MV-4-11 (cell line): ENCODE data around the gene CCDC24.

ENCODE experiments used
- DNase-seq: peaks from one replicate; lab custom pipeline; 2025; lab: John Stamatoyannopoulos, UW

CCDC24 gene

GRCh38 chr1:43997295-43997999, 6.0 kb downstream of the CCDC24 start:
- DNase-seq, result no peak

DNA sequence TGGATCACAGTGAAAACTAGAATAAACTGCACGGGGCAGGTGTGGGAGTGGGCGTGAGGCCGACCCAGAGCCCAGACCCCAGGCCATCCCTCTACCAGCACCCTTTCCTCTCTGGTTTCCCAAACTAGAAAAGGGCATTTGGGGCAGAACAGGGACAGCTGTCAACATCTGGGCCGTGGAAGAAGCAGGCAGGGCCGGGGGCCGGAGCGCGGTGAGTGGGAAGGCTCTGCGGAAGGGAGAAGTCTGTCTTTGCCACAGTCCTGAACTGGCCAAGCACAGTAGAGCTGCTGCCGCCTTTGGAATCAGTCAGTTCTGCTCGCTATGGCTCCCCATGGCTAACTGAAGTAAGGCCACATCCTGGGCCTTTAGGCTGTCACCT, 6.6 kb downstream of the CCDC24 start:
- no peak for DNase-seq

DNA sequence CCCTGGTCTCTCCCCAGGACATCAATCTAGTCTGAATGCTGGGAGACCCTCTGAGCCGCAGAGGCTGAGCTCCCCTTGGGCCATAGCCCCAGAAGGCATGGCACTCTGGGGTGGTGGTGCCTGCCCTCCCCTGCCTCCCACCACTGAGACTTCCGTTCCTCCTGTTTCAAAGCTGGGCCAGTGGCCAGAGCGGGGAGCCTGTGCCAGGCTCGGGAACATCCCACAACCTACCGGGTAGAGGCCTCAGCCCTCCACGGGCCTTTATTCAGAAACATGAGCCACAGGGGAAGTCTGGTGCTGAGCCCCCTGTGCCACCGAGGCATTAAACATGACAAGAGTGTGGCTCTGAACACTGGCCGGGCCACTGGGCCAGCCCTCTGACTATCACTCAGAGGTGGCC, 8.1 kb downstream of the CCDC24 start:
- DNase-seq, result no peak

DNA sequence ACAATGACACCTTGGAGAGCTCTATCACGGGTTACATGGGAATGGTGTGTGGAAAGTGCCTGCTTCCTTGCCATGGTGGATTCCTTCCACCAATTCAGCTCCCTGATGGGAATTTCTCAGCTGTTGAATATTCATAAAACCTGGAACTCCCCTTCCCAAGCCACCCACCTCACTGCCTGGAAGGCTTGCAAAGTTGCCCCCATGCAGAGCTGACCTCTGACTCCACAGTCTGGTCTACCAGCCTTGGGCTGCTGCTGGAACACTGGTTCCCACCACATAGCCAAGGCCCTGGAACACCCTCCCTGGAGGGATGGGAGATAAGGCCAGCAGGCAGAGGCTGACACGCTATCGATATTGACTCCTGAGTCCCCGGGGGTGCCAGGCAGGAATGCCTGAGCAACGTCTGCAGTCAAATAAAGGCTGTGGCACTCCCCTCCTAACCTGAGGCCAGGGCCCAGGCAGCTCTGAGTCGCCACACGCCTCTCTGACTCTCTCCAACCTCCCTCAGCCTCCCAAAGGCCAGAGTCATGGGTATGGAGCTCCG, 8.8 kb downstream of the CCDC24 start:
- DNase-seq, result no peak

- no peak for DNase-seq
These were observed 10.8 kb downstream of the CCDC24 start for GRCh38 chr1:44002165-44002564.

- no peak for DNase-seq
These were observed 11.3 kb downstream of the CCDC24 start for GRCh38 chr1:44002606-44003157.

GRCh38 chr1:44008259-44008658, 16.9 kb downstream of the CCDC24 start:
- no peak for DNase-seq

GRCh38 chr1:44010935-44011471, 19.6 kb downstream of the CCDC24 start:
- DNase-seq, result no peak

DNA sequence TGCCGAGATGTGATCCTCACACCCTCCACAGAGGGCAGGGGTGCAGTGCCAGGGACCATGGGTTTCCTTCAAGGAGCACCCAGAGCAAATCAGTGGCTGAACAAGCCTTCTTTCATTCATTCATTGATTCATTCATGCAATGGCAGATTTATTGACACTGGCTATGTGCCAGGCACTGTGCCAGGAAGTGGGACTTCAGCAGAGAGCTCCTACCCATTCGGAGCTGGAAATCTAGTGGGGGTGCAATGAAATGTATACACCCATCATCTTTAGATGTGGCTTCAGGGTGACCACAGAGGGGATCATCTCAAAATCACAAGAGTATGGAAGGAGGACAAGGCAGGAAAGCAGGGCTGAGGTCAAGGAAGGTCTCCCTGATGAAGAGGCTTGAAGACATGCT, 21.0 kb downstream of the CCDC24 start:
- no peak for DNase-seq

DNA sequence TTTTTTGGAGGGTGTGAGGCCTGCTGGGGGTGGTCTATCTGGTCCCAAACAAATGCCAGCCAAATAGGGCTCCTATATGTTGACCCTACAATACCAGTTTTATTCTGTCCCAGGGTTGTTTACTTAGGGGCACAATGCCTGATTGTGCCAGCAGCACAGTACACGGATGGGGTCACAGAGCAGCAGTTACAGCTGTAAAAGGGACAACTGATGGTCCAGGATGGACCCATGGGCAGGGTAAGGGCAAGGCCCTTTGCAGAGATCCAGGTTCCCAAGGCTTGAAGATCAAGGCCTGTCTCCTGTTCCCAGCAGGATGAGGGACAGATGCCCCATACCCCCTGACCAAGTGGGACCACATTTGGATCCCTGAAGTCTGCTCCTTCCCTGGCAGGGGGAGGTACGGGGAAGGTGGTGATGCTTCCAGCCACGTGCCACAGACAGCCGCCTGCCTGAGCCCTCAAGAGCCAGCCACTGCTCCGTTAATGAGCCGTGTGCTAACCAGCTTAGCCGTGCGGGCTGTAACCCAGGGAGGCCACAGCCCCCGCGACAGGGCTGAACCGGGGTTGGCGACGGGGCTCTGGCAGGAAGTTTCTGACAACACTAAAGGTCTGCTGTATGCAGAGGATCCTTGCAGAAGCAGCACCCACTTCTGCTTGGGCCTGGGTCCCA, 21.7 kb downstream of the CCDC24 start:
- DNase-seq, result peak; percentile 61

DNA sequence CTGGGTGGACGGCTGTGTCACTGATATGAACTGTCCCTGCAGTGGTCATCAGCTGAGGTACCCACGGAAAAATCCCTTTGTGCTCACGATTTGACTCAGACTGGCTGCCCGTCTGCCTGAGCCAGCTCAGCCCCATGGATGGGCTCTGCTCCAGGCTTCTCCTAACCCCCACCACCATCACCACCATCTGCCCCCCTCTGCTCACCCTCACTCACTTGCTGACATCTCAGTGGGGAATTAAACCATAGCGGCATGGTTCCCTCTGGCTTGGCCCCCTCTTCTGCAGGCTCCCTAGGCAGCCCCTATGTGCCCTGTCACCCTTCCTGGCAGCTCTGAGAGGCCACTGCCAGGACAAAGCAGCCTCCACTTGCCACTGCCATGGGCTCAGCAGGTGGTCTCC, 22.6 kb downstream of the CCDC24 start:
- DNase-seq, result no peak

- DNase-seq, result no peak
These were observed 23.1 kb downstream of the CCDC24 start for GRCh38 chr1:44014365-44015104.

DNA sequence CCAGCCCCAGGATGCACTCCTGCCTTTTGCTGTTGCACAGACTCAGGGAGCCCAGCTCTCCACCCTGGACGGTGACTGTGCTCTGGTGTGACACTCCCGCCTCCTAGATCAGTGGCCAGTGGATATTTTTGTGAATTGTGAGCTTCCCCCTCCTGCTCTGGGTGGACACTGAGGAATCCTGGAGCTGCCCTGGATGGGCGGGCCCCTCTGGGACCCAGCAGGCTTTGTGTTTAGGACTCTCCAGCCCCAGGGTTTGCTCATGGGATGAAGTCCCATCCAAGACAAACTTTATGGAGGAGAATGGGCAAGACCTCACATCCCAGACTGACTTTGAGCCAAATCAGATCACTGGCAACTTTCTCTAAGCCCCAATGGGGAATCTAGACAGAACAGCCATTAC, 23.8 kb downstream of the CCDC24 start:
- no peak for DNase-seq

- DNase-seq, result no peak
These were observed 24.9 kb downstream of the CCDC24 start for GRCh38 chr1:44016041-44016889.

DNA sequence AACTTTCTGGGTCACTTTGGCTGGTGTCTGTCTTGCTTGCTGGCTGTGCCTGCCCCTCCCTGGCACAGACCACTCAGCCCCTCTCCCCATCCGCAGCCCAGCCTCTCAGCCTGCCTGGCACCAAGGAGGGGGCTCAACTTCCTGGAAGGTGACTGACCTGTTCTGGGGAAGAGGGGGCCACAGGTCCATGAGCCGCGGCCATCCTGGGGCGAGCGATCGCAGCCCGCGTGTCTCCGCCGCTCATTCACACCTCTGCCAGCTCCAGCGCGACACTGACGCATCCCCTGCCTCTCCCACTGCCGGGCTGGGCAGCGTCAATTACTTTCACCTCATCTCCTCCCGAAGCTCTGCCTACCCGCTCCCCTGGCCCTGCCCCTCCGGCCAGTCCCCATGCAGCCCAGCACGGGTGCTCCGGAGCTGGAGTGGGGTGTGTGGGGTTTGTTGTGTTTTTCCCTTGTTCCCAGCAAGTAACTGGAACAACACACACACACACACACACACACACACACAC, 25.5 kb downstream of the CCDC24 start:
- no peak for DNase-seq

GRCh38 chr1:44019466-44019948, 28.1 kb downstream of the CCDC24 start:
- no peak for DNase-seq

DNA sequence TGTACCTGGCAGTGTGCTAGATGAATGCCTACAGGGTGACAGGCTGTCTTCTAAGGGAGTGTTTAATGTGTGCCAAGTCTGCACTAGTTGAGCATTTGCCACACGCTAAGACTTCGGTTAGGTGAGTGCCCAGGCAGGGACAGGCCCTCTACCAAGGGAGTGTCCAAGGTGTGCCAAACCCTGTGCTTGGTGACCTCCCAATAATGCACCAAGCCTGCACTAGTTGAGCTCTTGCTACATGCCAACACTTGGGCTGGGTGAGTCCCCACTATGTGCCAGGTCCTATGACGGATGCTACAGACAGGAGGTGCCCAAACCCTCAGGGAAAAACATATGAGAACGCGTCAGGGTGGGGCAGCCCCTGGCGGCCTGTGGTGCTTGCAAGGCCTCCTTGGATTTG, 29.1 kb downstream of the CCDC24 start:
- DNase-seq, result no peak

DNA sequence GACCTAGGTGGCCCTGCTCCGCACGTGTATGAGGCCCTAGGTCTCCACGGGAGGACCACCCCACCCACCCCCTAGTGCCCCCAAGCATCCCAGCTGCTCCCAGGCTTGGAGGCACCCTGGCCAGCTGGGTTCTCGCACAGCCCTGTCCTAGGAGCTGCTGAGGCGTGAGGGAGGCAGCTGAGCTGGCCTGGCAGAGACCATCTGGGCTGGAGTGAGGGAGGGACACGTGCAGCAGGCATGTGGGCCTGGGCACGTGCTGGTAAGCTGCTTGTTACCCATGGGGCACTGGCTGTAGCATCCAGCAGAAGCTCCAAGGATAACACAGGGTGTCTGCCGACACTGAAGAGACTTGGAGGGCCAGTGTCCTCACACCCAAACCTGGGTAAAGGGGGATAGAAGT, 29.8 kb downstream of the CCDC24 start:
- no peak for DNase-seq

GRCh38 chr1:44021581-44022321, 30.4 kb downstream of the CCDC24 start:
- DNase-seq, result no peak
